ENCODE measurements around the gene CNTNAP2. TPM values are rescaled to one million over a fixed set of nuclear protein-coding genes. Genes with fewer than 3 reads are reported as not detected.

CNTNAP2 gene
- total RNA-seq, 1 experiment from 2014 or later = 42.5 TPM

DNA sequence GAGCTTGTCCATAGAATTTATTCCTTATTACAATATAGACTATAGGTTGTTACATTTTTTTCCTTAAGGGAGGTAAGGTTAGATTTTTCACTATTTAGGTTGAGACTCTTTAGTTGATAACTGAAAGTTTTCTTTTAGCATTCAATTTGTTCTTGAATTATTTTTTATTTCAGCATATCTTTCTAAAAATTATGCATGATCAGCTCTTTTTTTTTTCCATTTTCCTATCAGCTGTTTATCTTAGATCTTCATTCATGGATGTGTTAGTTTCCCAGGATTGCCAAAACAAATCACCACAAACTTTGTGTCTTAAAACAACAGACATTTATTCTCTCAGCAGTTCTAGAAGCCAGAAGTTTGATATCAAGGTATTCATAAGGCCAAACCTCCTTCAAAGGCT lies 1558.1 kb downstream of the CNTNAP2 start:
- DNase-seq = no peak
- Mint-ChIP-seq H3K4me3 (ENCODE audit: unreplicated experiment) (no peak overlapping the region), H3K4me1 (ENCODE audit: low read depth, unreplicated experiment) (no peaks in the 10 kb centered on the region), H3K27me3 (ENCODE audit: insufficient read depth, unreplicated experiment) (peaks cover 5% of the 10 kb centered on the region), H3K9me3 (ENCODE audit: unreplicated experiment) (no peaks in the 10 kb centered on the region), H3K27ac (ENCODE audit: unreplicated experiment) (no peak overlapping the region), H3K36me3 (ENCODE audit: insufficient read depth, unreplicated experiment) (no peaks in the 10 kb centered on the region)
- Histone ChIP-seq H3K4me1 (no peaks in the 10 kb centered on the region; the same call in 1 of the 2 replicates), H3K36me3 (ENCODE audit: control insufficient read depth, insufficient read depth, low read length) (no peaks in the 10 kb centered on the region), H3K27me3 (replicated peaks; ENCODE audit: control insufficient read depth, insufficient read depth, low read length) (no peaks in the 10 kb centered on the region; the same call in 1 of the 2 replicates), H3K4me3 (ENCODE audit: low read depth, low read length) (no peak overlapping the region), H3K9me3 (no peaks in the 10 kb centered on the region)
- intact Hi-C loops (cut with micrococcal nuclease; ENCODE audit: unreplicated experiment) = no loop called here
- no TSS peak for BruUV-seq (replicated peaks)
- ChIA-PET CTCF (no interaction called here), POLR2A (no interaction called here)
- TF ChIP-seq, protein P1, sequence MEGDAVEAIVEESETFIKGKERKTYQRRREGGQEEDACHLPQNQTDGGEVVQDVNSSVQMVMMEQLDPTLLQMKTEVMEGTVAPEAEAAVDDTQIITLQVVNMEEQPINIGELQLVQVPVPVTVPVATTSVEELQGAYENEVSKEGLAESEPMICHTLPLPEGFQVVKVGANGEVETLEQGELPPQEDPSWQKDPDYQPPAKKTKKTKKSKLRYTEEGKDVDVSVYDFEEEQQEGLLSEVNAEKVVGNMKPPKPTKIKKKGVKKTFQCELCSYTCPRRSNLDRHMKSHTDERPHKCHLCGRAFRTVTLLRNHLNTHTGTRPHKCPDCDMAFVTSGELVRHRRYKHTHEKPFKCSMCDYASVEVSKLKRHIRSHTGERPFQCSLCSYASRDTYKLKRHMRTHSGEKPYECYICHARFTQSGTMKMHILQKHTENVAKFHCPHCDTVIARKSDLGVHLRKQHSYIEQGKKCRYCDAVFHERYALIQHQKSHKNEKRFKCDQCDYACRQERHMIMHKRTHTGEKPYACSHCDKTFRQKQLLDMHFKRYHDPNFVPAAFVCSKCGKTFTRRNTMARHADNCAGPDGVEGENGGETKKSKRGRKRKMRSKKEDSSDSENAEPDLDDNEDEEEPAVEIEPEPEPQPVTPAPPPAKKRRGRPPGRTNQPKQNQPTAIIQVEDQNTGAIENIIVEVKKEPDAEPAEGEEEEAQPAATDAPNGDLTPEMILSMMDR (IDR thresholded peaks at IDR 0.05; ENCODE audit: insufficient read depth in 1 of 2, low read depth in 1 of 2, low read length in 1 of 2, severe bottlenecking in 1 of 2, unreplicated experiment in 1 of 2) = no peak

DNA sequence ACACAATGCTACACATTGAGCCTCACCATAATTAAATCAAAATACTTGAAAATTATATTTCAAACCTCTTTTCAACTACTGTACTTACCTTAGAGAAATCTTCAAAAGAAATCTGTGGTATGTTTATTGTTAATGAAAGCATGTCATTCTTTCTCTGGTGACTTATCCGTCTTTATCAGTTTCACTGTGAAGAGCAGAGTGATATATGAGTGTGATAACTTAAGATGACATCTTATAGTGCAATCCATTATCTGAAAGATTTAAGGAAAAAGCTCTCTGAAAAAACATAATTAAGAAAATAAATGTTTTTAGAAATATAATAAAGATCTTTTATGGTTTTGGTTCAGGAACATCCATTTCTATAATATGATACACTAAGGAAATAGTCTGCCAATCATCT lies 1562.3 kb downstream of the CNTNAP2 start:
- BruUV-seq (replicated peaks) = no TSS peak
- no peaks in the 10 kb centered on the region; the same call in 1 of the 2 replicates for H3K4me1 ChIP-seq
- Mint-ChIP-seq H3K4me1 (ENCODE audit: low read depth, unreplicated experiment) (no peaks in the 10 kb centered on the region), H3K4me3 (ENCODE audit: unreplicated experiment) (no peak overlapping the region), H3K36me3 (ENCODE audit: insufficient read depth, unreplicated experiment) (no peaks in the 10 kb centered on the region), H3K27ac (ENCODE audit: unreplicated experiment) (no peak overlapping the region), H3K27me3 (ENCODE audit: insufficient read depth, unreplicated experiment) (peaks cover 5% of the 10 kb centered on the region), H3K9me3 (ENCODE audit: unreplicated experiment) (no peaks in the 10 kb centered on the region)
- CTCF ChIA-PET = no interaction called here
- intact Hi-C loops (cut with micrococcal nuclease; ENCODE audit: unreplicated experiment) = no loop called here
- no peaks in the 10 kb centered on the region for H3K9me3 ChIP-seq
- H3K4me3 ChIP-seq (ENCODE audit: low read depth, low read length) = no peak overlapping the region
- POLR2A ChIA-PET = no interaction called here
- TF ChIP-seq, protein P1 (IDR thresholded peaks at IDR 0.05; ENCODE audit: insufficient read depth in 1 of 2, low read depth in 1 of 2, low read length in 1 of 2, severe bottlenecking in 1 of 2, unreplicated experiment in 1 of 2) = no peak
- no peak for DNase-seq
- no peaks in the 10 kb centered on the region for H3K27me3 ChIP-seq (replicated peaks; ENCODE audit: control insufficient read depth, insufficient read depth, low read length)
- no peaks in the 10 kb centered on the region for H3K36me3 ChIP-seq (ENCODE audit: control insufficient read depth, insufficient read depth, low read length)

DNA sequence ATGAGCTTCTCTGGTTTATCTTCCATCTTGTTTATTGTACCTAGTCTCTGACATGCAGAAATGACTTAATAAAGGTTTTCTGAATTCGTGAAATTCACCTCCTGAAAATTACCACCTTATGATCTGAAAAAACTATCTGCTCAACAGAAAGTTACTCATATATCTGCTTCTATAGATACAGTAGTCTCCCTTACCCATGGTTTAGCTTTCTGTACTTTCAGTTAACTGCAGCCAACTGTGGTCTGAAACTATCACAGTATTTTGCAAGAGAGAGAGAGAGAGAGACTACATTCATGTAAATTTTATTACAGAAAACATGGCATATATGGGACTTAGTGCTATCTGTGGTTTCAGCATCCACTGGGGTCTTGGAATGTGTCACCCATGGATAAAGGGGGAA lies 1564.9 kb downstream of the CNTNAP2 start:
- POLR2A ChIA-PET = no interaction called here
- intact Hi-C loops (cut with micrococcal nuclease; ENCODE audit: unreplicated experiment) = no loop called here
- DNase-seq = no peak
- Histone ChIP-seq H3K9me3 (no peaks in the 10 kb centered on the region), H3K4me3 (ENCODE audit: low read depth, low read length) (no peak overlapping the region), H3K4me1 (no peaks in the 10 kb centered on the region; the same call in 1 of the 2 replicates), H3K36me3 (ENCODE audit: control insufficient read depth, insufficient read depth, low read length) (no peaks in the 10 kb centered on the region), H3K27me3 (replicated peaks; ENCODE audit: control insufficient read depth, insufficient read depth, low read length) (no peaks in the 10 kb centered on the region)
- Mint-ChIP-seq H3K4me3 (ENCODE audit: unreplicated experiment) (no peak overlapping the region), H3K4me1 (ENCODE audit: low read depth, unreplicated experiment) (no peaks in the 10 kb centered on the region), H3K9me3 (ENCODE audit: unreplicated experiment) (no peaks in the 10 kb centered on the region), H3K36me3 (ENCODE audit: insufficient read depth, unreplicated experiment) (no peaks in the 10 kb centered on the region), H3K27me3 (ENCODE audit: insufficient read depth, unreplicated experiment) (peaks cover 5% of the 10 kb centered on the region), H3K27ac (ENCODE audit: unreplicated experiment) (no peak overlapping the region)
- TF ChIP-seq, protein P1 (IDR thresholded peaks at IDR 0.05; ENCODE audit: insufficient read depth in 1 of 2, low read depth in 1 of 2, low read length in 1 of 2, severe bottlenecking in 1 of 2, unreplicated experiment in 1 of 2) = no peak
- CTCF ChIA-PET = no interaction called here
- BruUV-seq (replicated peaks) = no TSS peak

All from Caco-2 (cell line).